Adrenal gland (tissue), 12 donors: ENCODE results near the gene BMP6. TPM values are rescaled to one million over a fixed set of nuclear protein-coding genes. Genes with fewer than 3 reads are reported as not detected.
"Not testable (repeated sequence)": the region's sequence is repeated elsewhere in the genome, so short reads cannot be mapped to it uniquely, and the experiment has no call there.

Source experiments
- DNase-seq, 7 donors: peaks; one replicate each; pipeline ENCODE4 v3.0.0-alpha.2; 2019 to 2020
- H3K27ac ChIP-seq, 5 donors: fragments of 200-600 bp; sonication (generic) in 4 of 5; 1 replicate in 3 of 5; 2 replicates in 2 of 5; pipeline versions ENCODE4 v1.5.1 to v1.8.0; 2016 to 2020; ENCODE audit warnings: mild to moderate bottlenecking in 1 of 5
- H3K27me3 ChIP-seq: fragments of 200-600 bp; 2 replicates; pipeline ENCODE4 v1.8.0; 2021
- H3K36me3 ChIP-seq, 2 donors: fragments of 200-600 bp; replicated peaks in 1 of 2; 1 replicate in 1 of 2; 2 replicates in 1 of 2; pipeline versions ENCODE4 v1.5.1 to v1.8.0; 2018 to 2022
- H3K4me1 ChIP-seq, 2 donors: fragments of 200-600 bp; replicated peaks in 1 of 2; 1 replicate in 1 of 2; 2 replicates in 1 of 2; pipeline versions ENCODE4 v1.5.1 to v1.8.0; 2018 to 2021
- H3K4me3 ChIP-seq, 4 donors: fragments of 200-600 bp; sonication (generic) in 3 of 4; one replicate each; pipeline ENCODE4 v1.5.1; 2016 to 2018
- H3K9me3 ChIP-seq, 3 donors: fragments of 200-600 bp; sonication (generic) in 1 of 3; replicated peaks in 1 of 3; 1 replicate in 2 of 3; 2 replicates in 1 of 3; pipeline versions ENCODE4 v1.5.1 to v1.8.0; 2016 to 2021
- CTCF ChIP-seq, 6 experiments: fragments of 450-650 bp in 4 of 6; fragments of 200-600 bp in 2 of 6; sonication (generic) in 1 of 6; IDR thresholded peaks; 1 replicate in 5 of 6; 2 replicates in 1 of 6; pipeline versions ENCODE4 v1.5.1 to v1.8.0; 2016 to 2021; ENCODE audit warnings: antibody characterized with exemption in 6 of 6, mild to moderate bottlenecking in 2 of 6, moderate library complexity in 1 of 6
- POLR2A ChIP-seq, 2 donors: fragments of 450-650 bp; IDR thresholded peaks; one replicate each; pipeline ENCODE4 v1.6.1; 2017; ENCODE audit warnings: antibody characterized with exemption in 2 of 2, mild to moderate bottlenecking in 2 of 2, moderate library complexity in 1 of 2
- WGBS, 4 donors: extraction: QIAGEN DNeasy Blood & Tissue Kit in 2 of 4; methylation state at CpG; one replicate each; pipeline versions ENCODE4 v1.1.5 to v1.1.7; 2013 to 2017; 5-methylcytosine and 5-hydroxymethylcytosine counted together
- intact Hi-C, 2 donors: fragments of 100-400 bp; cut with DNase I; formaldehyde crosslinking; loops; one replicate each; pipeline versions ENCODE4 v1.14.1 to v1.15.0; 2022 to 2023
- polyA plus RNA-seq, 3 donors: library from polyadenylated mRNA; stranded (reverse); fragments of 200-250 nt in 2 of 3; fragments of 350-450 nt in 1 of 3; fragmentation: Illumina TruSeq in 1 of 3; extraction: RNeasy Lipid Tissue Mini Kit (QIAGEN cat#74804) in 1 of 3; gene quantifications; one replicate each; pipeline ENCODE4 v1.2.3, GENCODE V29; 2013 to 2014
- total RNA-seq, 9 donors: library from RNA; depleted of rRNA in 4 of 9; stranded (reverse); fragments of >200 nt in 4 of 9; fragments of 120-200 nt in 1 of 9; fragmentation: NEBNext Ultra II Directional in 1 of 9; extraction: Animal tissue kit (Norgen Biotek cat#: 25700) in 1 of 9; gene quantifications; one replicate each; pipeline versions ENCODE4 v1.1.0 to v1.2.4, GENCODE V29; 2013 to 2023
- donor health status: healthy with polysubstance abuse.
- donor health status: Bipolar disorder and iron deficiency.
- donor health status: DM: yes; HTN: yes; CAD: no.
- donor health status: DM: no; HTN: no; CAD: no.
- donor health status: DM: no; HTN: no; CAD: no.
- donor health status: DM: yes; HTN: yes; CAD: no.

BMP6 gene
- total and polyA plus RNA-seq, 12 donors = 1.4 to 17.0 (median 4.2) TPM

GRCh38 chr6:7888587-7889357, 162.9 kb downstream of the BMP6 start:
- intact Hi-C loops = no loop called here
- H3K27me3 ChIP-seq = no peaks in the 10 kb centered on the region
- H3K36me3 ChIP-seq = peaks cover 0 to 96% of the 10 kb centered on the region in 2 donors
- no peaks in the 10 kb centered on the region for H3K4me1 ChIP-seq
- TF ChIP-seq POLR2A (IDR thresholded peaks at IDR 0.05) (no peak), CTCF (IDR thresholded peaks at IDR 0.05) (no peak)
- 90 to 93% (median 93%) methylated on average over 25 of the region's 25 CpGs for WGBS, 4 donors
- H3K4me3 ChIP-seq = no peak overlapping the region
- H3K27ac ChIP-seq = no peak overlapping the region
- H3K9me3 ChIP-seq = no peaks in the 10 kb centered on the region
- DNase-seq = no peak

- 80 to 87% (median 86%) methylated on average over 15 of the region's 15 CpGs for WGBS, 4 donors
- intact Hi-C loops = no loop called here
- Histone ChIP-seq H3K36me3 (peaks cover 0 to 96% of the 10 kb centered on the region in 2 donors), H3K9me3 (no peaks in the 10 kb centered on the region), H3K27me3 (no peaks in the 10 kb centered on the region), H3K4me3 (no peak overlapping the region), H3K4me1 (no peaks in the 10 kb centered on the region), H3K27ac (no peak overlapping the region)
- TF ChIP-seq POLR2A (IDR thresholded peaks at IDR 0.05) = no peak
- no peak for TF ChIP-seq CTCF (IDR thresholded peaks at IDR 0.05)
- DNase-seq = no peak
These were observed 165.4 kb downstream of the BMP6 start for GRCh38 chr6:7891078-7891872.

GRCh38 chr6:7892367-7892766, 166.5 kb downstream of the BMP6 start:
- H3K4me3 ChIP-seq, H3K9me3 ChIP-seq, H3K27ac ChIP-seq, DNase-seq, intact Hi-C loops, H3K4me1 ChIP-seq, H3K27me3 ChIP-seq: not testable (repeated sequence)
- H3K36me3 ChIP-seq = peaks cover 0 to 96% of the 10 kb centered on the region in 2 donors
- WGBS, 4 donors = 95 to 97% (median 96%) methylated on average over 4 of the region's 4 CpGs

DNA sequence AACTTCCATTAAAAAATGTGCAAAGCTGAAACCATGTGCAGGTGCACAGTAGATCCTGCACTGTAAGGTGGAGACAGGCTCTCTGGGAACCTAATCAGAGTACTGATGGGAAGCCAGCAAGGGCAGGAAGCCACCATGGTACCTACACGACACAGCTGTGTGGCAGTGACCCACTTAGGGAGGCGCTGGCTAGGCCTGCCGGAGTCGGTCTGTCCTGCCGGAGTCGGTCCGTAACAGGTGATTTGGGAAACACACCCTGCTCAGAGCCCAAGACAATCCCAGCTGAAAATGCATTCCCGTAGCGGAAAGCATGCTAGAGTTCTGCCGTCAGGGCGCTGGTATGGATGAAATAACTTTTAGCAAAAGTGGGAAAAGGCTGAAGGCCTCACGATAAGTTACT, 167.4 kb downstream of the BMP6 start:
- DNase-seq = no peak
- Histone ChIP-seq H3K27ac (no peak overlapping the region), H3K9me3 (no peaks in the 10 kb centered on the region), H3K4me1 (no peaks in the 10 kb centered on the region), H3K27me3 (no peaks in the 10 kb centered on the region), H3K4me3 (no peak overlapping the region), H3K36me3 (peaks cover 0 to 96% of the 10 kb centered on the region in 2 donors)
- TF ChIP-seq CTCF (IDR thresholded peaks at IDR 0.05) = no peak
- TF ChIP-seq POLR2A (IDR thresholded peaks at IDR 0.05) = no peak
- intact Hi-C loops = no loop called here
- WGBS, 4 donors = 92 to 95% (median 94%) methylated on average over 10 to 12 of the region's 12 CpGs
